ENCODE results near the gene TRAF6. TPM values are rescaled to one million over a fixed set of nuclear protein-coding genes. Genes with fewer than 3 reads are reported as not detected.

The TRAF6 gene
- polyA plus RNA-seq, 1 of the 3 experiments (the other 2 are of a cell fraction): 4.3 TPM

DNA sequence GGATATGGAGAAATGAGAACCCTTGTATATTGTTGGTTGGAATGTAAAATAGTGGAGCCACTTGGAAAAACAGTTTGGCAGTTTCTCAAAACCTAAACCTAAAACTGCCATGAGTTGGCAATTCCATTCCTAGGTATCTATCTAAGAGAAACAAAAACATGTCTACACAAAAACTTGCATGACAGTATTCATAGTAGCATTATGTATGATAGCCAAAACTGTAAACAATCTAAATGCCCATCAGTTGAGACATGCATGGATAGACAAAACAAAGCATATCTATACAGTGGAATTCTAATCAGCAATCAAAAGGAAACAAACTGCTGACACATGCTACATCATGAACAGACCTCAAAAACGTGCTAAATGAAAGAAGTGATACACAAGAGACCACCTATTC, 34.9 kb downstream of the TRAF6 start:
- Histone ChIP-seq H3K36me3 (replicated peaks in 1 of 2; ENCODE audit: control insufficient read depth in 1 of 2, insufficient read depth in 2 of 2, low read length in 1 of 2) (peaks cover 0 to 3% of the 10 kb centered on the region in 2 experiments), H3K4me2 (no peak overlapping the region), H3K4me1 (ENCODE audit: control insufficient read depth in 1 of 2, insufficient read depth in 2 of 2, low read depth in 1 of 2, low read length in 1 of 2) (peaks cover 2 to 8% of the 10 kb centered on the region in 2 experiments; a peak in 2 of 4 replicates), H3K27ac (ENCODE audit: low read depth in 2 of 2, low read length in 1 of 2) (no peak overlapping the region), H2AFZ (ENCODE audit: low read depth) (no peak overlapping the region), H3K9ac (no peak overlapping the region), H3K9me2 (no peaks in the 10 kb centered on the region), H3K4me3 (ENCODE audit: low read depth in 2 of 2, low read length in 1 of 2) (no peak overlapping the region), H3K27me3 (ENCODE audit: insufficient read depth) (no peaks in the 10 kb centered on the region), H3F3A (replicated peaks; ENCODE audit: insufficient read depth) (peaks cover 3% of the 10 kb centered on the region), H3K79me2 (ENCODE audit: insufficient read depth) (no peaks in the 10 kb centered on the region), H4K20me1 (ENCODE audit: insufficient read depth) (no peaks in the 10 kb centered on the region), H3K9me3 (no peaks in the 10 kb centered on the region)
- ChIA-PET CTCF (interaction anchor here (0.8 to 6.0 kb wide), 4 partner anchors 18 to 183 kb away, joined by 3 to 109 read pairs (median 4); partner anchors contain the start of genes COMMD9 and PRR5L), POLR2A (no interaction called here)
- no peak for DNase-seq
- WGBS (ENCODE audit: low lambda C conversion rate): 37% methylated on average over 1 of the region's 1 CpG
- TF ChIP-seq RXRA (IDR thresholded peaks at IDR 0.05; ENCODE audit: borderline replicate concordance, low read depth) (no peak), POLR2AphosphoS5 (IDR thresholded peaks at IDR 0.05; ENCODE audit: low read depth, low read length) (no peak), ELF1 (IDR thresholded peaks at IDR 0.05) (no peak), RAD21 (IDR thresholded peaks at IDR 0.05; ENCODE audit: low read length) (no peak), GATA2 (CRISPR knock-in tag; IDR thresholded peaks at IDR 0.05) (no peak), GABPA (IDR thresholded peaks at IDR 0.05; ENCODE audit: low read depth) (no peak), NFIC (IDR thresholded peaks at IDR 0.05; ENCODE audit: borderline replicate concordance) (no peak), JUND (IDR thresholded peaks at IDR 0.05) (no peak)
- TF ChIP-seq, protein P1, sequence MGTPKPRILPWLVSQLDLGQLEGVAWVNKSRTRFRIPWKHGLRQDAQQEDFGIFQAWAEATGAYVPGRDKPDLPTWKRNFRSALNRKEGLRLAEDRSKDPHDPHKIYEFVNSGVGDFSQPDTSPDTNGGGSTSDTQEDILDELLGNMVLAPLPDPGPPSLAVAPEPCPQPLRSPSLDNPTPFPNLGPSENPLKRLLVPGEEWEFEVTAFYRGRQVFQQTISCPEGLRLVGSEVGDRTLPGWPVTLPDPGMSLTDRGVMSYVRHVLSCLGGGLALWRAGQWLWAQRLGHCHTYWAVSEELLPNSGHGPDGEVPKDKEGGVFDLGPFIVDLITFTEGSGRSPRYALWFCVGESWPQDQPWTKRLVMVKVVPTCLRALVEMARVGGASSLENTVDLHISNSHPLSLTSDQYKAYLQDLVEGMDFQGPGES (IDR thresholded peaks at IDR 0.05; ENCODE audit: low read depth, low read length): no peak
- TF ChIP-seq, protein P2, sequence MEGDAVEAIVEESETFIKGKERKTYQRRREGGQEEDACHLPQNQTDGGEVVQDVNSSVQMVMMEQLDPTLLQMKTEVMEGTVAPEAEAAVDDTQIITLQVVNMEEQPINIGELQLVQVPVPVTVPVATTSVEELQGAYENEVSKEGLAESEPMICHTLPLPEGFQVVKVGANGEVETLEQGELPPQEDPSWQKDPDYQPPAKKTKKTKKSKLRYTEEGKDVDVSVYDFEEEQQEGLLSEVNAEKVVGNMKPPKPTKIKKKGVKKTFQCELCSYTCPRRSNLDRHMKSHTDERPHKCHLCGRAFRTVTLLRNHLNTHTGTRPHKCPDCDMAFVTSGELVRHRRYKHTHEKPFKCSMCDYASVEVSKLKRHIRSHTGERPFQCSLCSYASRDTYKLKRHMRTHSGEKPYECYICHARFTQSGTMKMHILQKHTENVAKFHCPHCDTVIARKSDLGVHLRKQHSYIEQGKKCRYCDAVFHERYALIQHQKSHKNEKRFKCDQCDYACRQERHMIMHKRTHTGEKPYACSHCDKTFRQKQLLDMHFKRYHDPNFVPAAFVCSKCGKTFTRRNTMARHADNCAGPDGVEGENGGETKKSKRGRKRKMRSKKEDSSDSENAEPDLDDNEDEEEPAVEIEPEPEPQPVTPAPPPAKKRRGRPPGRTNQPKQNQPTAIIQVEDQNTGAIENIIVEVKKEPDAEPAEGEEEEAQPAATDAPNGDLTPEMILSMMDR (IDR thresholded peaks at IDR 0.05): no peak
- TF ChIP-seq, protein P3, sequence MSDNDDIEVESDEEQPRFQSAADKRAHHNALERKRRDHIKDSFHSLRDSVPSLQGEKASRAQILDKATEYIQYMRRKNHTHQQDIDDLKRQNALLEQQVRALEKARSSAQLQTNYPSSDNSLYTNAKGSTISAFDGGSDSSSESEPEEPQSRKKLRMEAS (IDR thresholded peaks at IDR 0.05; ENCODE audit: low read depth): no peak

DNA sequence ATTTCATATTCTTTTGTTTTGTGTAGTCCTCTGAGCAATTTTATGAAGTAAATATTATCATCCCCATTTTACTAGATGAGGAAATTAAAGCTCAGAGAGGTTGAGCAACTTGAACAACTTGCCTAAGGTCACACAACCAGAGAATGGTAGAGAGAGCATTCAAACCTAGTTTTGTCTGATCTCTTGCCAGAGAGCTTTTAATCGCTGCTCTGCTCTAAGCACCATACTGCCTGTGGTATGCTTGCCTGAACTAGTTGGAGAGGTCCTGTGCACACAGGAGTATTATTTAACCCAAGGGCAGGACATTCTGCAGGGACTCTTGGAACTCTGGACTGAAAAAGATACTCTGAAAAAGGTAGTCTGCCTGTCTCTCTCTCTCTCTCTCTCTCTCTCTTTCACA, 38.5 kb downstream of the TRAF6 start:
- Histone ChIP-seq H3K27me3 (ENCODE audit: insufficient read depth) (no peaks in the 10 kb centered on the region), H3F3A (replicated peaks; ENCODE audit: insufficient read depth) (peaks cover 10% of the 10 kb centered on the region), H3K79me2 (ENCODE audit: insufficient read depth) (no peaks in the 10 kb centered on the region), H2AFZ (ENCODE audit: low read depth) (no peak overlapping the region), H3K9ac (no peak overlapping the region), H3K27ac (ENCODE audit: low read depth in 2 of 2, low read length in 1 of 2) (no peak overlapping the region), H3K9me3 (no peaks in the 10 kb centered on the region), H3K36me3 (replicated peaks in 1 of 2; ENCODE audit: control insufficient read depth in 1 of 2, insufficient read depth in 2 of 2, low read length in 1 of 2) (peaks cover 0 to 3% of the 10 kb centered on the region in 2 experiments), H3K9me2 (no peaks in the 10 kb centered on the region), H4K20me1 (ENCODE audit: insufficient read depth) (no peaks in the 10 kb centered on the region), H3K4me2 (no peak overlapping the region), H3K4me1 (ENCODE audit: control insufficient read depth in 1 of 2, insufficient read depth in 2 of 2, low read depth in 1 of 2, low read length in 1 of 2) (peaks cover 0 to 6% of the 10 kb centered on the region in 2 experiments; a peak in 2 of 4 replicates), H3K4me3 (ENCODE audit: low read depth in 2 of 2, low read length in 1 of 2) (no peak overlapping the region)
- 83% methylated on average over 1 of the region's 1 CpG for WGBS (ENCODE audit: low lambda C conversion rate)
- ChIA-PET POLR2A (no interaction called here), CTCF (interaction anchor here (1.0 to 1.3 kb wide), 2 partner anchors 10 to 21 kb away, joined by 3 read pairs; no protein-coding TSS in a partner anchor)
- TF ChIP-seq RFX5 (IDR thresholded peaks at IDR 0.05; ENCODE audit: low read length) (no peak), SIN3A (IDR thresholded peaks at IDR 0.05; ENCODE audit: borderline replicate concordance, low read depth, low read length) (no peak), SMC3 (IDR thresholded peaks at IDR 0.05; ENCODE audit: low read depth, low read length) (no peak)
- TF ChIP-seq, protein P1 (IDR thresholded peaks at IDR 0.05; ENCODE audit: low read depth, low read length): no peak
- DNase-seq: no peak

All from SK-N-SH (cell line).